HG02610 (cell line): ENCODE measurements around the gene SURF2.

ENCODE experiments used
- ATAC-seq: cut with Tn5 transposase; IDR thresholded peaks from one replicate; pipeline ENCODE4 v1.9.1; 2021; ENCODE audit warnings: mild to moderate bottlenecking, moderate library complexity; ENCODE audit not compliant: unreplicated experiment

SURF2 gene

DNA sequence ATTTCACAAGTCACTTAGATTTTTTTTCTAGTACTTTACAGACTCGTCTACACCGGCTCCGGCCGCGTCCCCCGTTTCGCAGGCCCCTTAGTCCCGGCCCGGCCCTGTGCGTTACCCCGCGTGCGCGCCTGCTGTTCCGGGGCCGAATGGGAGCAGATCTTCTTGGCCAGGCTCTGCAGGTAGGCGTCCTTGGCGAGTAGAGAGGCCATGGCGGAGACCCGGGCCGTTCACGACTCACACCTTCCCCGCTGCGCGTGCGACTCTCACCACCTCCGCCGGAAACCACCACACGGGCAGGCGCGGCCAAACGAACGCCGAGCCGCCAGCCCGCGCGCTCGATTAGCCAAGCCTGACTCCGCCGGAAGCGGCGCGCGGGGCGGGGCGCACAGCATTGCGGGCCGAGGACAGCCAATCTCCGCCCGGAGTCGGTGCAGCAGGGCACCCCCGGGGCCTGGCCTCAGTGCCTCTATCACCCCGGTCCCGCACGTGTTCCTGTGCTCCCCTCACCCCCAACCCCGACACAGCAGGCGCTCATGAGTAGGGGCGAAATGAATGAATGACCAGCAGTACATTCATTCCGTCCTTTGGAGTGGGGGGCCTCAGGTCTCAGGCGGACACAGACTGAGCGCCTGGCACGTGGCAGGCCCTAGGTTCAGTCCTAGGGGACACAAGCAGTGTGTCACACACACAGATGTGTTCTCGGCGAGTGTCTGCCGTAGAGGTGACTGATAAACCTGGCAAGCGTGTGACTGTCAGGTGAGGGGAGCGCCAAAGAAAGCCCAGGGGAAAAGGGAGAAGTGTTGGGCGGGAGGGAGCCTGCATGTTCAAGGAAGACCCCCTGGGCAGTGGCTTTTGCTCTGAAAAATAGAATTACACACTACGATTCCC is 20.2 kb upstream of the SURF2 start, which contains the start of gene SURF6:
SURF6 (minus strand) TSS at position 265 of the 888 bp plus-strand sequence; CDS start at position 209, 56 bp downstream.
- peak; percentile 84 for ATAC-seq

DNA sequence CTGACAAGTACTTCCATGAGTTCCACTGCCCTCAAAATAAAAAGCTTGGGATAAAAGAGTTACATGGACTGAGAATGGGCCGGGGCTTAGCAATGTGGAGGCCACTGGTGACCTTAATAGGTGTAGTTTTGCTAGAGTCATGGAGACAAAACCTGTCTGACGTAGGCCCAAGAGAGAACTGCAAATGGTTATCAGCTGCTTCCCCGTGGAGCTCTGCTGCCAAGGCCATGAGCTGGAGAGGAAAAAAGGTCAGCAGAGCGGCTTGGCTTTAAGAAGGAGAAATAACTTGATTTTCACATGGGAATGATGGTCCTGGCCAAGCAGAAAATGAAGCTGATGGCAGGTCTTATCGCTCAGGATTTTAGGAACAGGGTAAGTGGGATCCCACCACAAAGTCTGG is 16.7 kb upstream of the SURF2 start:
- no peak for ATAC-seq

DNA sequence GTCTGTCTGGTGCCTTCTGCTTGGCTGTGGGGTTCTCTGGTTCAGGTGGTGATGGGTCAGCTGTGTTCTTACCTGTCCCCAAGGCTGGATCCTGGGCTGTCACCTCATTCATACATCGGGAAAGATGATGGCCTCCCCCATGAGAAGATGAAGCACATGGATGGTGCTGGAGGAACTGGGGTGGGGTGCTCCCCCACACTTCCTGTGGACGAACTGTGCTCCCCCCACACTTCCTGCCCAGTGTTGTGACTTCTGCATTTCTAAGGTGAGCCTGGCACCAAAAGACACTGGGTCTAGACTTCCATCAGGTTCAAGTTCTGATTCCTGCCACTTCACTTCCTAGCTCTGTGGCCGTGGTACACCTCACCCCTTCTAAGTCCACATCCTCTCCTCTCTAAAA is 16.1 kb upstream of the SURF2 start:
- no peak for ATAC-seq

DNA sequence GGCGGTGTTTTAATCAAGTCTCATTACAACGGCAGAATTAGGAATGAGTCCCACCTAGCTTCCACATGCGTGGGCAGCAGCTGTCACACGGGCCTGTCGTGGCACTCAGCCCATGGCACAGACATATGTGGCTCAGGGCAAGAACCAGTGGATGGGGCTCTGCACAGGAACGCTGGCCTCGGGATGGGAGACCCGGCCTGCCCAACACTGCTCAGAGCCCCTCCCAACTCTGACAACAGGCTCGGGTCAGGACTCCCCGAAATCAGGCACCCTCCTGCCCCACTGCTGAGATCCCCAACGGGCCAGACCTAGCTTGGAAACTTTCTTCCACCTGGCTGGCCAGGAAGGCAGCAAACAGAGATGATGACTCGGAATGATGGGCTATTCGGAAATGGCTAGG is 15.4 kb upstream of the SURF2 start:
- ATAC-seq, result no peak

DNA sequence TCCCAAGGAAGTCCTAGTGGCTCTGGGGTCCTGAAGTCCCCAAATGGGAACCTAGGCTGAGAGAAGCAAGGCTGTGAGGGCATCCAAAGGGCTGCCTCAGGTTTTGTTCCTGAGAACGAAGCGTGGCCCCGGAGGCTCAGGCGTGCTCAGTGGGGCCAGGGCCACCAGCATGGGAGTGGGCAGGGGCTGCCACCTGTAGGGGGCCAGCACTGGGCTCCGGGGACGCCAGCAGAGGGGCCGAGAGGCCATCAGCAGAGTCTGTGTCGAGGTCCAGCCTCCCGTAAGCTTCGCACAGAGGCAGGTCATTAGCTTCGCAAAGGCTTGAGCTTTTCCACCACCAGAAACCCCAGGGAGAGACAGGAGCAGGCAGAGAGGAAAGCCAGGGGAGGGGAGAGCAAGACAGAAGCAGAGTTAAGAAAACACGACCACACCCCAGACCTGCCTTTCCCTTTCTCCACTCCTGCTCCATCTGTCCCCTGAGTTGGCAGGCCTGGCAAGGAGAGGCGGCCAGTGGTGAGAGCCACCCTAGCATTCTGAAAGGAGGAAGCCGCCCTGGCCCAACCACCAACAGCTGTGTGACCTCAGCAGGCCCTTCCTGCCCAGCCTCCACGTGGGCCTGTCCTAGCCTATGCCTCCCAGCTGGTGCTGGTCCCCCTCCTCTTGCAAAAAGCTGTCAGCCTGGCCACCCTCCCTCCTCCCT is 14.8 kb upstream of the SURF2 start:
- no peak for ATAC-seq

DNA sequence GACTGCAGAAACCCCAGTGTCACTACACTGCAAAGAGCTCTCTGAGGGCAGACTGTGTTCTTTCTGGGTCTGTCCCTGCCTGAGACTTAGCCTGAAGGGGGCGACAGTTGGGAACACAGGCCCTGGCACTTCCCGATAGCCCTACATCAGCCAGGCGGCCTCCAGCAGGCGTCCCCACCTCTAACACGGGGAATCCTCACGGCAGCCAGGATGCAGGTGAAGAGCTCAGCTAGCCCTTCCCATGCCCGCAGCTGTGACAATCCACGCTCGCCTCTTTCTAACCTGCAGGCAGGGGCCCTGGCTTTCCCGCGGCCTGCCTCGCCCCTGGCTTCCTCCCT is 14.3 kb upstream of the SURF2 start:
- ATAC-seq, result no peak

DNA sequence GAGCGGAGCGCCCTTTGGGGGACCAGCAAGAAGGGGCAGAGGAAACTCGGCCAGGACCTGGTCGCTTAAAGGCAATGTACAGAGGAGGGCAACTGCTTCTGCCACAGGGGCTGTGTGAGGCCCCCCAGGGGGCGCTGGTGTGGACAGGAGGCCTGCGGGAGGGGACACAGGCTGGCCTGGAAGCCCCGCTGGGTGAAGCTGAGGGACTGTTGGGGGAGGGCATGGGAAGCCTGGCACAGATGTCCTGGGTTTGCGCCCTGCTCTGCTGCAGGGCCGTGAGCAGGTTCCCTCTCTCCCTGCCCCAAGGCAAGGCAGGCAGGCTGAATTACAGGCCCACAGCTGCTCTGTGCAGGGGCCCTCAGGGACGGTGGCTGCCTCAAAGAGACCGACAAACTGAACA is 13.8 kb upstream of the SURF2 start:
- ATAC-seq, result no peak

DNA sequence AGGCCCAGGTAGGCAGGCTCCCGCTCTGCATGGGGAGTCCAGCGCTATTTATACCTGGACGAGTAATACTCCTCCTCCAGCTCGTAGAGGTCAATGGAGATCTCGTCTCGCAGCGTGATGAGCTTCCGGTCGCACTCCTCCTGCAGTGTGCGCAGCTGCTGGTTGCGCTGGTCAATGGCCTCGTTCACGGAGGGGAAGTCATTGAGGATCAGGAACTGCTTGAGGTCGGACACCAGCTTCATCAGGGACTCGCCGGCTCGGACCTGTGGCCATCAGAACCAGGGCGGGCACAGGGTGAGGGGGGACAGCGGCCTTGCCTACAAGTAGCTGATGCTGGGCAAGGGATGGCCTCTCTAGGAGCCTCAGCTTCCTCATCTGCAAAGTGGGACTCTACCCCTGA is 12.3 kb upstream of the SURF2 start:
- ATAC-seq, result no peak

DNA sequence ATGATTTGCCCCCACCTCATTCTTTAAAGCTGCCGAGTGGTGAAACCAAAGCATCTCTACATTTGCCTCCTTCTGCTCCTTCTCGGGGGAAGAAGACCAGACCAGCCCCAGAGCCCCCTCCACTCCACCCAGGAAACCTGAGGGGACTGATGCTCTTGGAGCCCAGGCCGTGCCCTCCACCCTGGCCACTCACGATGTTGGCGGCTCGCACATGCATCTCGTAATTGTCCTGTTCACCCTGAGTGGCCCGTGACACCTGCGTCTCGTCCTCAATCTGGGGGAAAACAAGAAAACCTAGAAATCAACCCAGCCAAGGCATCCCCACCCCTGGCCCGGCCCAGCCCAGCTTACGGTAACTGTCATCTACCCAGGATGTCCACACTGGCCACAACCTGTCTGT is 11.4 kb upstream of the SURF2 start:
- ATAC-seq, result no peak

DNA sequence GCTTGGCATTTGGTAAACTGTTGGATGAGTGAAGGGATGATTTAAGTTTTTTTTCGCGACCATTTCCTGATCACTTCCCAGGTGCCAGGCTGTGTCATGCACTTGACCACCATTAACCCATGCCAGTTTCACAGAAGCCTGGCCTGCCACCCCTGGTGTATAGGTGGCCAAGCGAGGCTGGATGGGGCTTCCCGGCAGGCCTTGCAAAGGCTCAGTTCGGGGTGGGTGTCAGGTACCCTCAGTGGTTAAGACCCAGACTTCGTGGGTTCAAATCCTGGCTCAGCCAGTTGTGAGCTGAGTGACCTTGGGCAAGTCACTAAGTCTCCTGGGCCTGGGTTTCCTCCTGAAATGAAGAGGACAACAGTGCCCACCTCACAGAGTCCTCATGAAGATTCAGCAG is 10.8 kb upstream of the SURF2 start:
- ATAC-seq, result no peak

DNA sequence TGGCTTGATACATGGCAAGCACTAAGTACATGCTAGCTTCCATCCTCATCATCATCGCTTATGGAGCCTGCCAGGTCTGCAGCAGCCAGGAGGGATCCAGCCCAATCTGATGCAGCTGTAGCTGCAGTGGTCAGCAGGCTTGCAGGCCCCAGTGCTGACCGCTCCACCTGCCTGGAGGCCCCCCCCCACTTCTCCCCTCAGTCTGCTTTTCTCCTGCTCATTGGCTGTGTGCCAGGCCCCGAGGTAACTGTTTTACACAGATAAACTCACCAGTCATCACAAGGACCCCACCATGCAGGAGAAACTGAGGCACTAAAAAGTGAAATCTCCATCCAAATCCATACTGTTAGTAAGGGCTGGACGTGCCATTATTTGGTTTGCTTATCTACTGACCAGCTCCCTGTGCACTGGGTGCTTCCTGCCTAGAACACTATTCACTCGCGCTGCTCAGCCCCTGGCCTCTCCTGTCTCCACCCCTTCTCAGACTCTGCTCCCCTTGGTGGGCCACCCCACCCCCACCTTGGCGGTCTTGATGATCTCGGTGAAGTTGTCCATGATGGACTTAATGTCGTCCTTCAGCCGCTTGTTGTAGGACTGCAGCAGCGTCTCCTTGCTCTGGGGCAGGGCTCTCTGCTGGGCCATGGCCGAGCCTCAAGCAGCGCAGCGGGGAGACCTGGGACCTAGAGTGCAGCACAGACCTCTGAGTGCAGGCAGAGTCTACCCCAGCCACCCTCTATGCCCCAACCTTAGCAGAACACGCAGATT is 10.1 kb upstream of the SURF2 start:
- no peak for ATAC-seq

DNA sequence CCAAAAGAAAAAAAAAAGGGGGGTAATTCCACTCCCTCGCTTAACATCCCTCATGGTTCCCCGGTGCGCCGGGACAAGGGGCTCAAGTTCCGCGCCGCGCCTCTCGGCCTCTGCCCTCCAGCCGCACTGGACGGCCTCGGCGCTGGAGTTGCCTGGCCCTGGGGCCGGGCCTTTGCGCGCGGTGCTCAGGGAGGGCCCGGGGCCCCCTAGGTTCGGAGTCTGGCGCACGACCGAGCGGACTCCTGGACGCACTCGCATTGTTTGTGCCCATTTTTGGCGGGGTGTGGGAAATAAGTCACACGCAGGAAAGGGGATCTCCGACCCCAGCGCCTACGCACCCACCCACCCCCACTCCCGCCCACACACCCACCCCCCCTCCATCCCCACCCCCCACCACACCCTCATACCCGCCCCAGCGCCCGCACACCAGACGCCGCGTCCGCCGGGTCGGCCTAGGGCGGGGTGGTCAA is 8.8 kb upstream of the SURF2 start:
- ATAC-seq, result peak; percentile 23

DNA sequence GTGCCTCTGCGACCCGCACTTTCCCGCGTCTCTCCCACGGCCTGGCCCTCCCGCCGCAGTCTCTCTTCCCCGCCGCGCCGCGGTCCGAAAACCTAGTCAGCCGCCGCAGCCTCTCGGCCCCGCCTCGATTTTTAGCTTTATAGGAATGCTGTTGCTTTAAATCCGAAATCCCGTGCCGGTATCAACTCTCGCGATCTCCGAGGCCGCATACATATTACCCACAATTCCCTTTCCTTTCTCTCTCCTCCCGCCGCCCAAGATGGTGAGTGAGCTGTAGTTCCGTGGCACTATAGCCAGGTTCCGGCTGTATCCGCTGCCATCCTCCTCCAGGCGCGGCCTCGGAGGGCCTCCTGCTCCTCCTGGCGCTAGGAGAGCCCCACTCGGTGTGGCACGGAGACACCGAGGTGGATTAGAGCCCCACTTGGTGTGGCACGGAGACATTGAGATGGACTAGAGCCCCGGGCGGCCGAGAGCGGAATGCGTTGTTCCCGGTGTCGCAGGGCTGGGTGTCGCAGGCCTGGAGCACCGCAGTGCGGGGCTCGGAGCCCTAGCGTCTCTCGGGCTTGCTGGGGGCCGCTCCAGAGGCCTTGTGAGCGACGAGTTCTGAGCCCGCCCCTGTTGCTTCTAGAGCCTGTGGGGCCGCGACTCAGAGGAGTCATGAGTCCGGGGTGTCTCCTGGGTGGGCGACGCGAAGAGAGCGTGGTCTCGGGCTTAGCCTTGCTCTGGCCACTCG is 8.2 kb upstream of the SURF2 start, which contains the start of the genes MED22 and RPL7A:
MED22 (minus strand) TSS at position 147 of the 733 bp plus-strand sequence. CDS start 1,469 bp downstream, outside the sequence.
RPL7A (plus strand) TSS at position 234 of the 733 bp plus-strand sequence; CDS start at position 260, 26 bp downstream.
- peak; percentile 57 for ATAC-seq

DNA sequence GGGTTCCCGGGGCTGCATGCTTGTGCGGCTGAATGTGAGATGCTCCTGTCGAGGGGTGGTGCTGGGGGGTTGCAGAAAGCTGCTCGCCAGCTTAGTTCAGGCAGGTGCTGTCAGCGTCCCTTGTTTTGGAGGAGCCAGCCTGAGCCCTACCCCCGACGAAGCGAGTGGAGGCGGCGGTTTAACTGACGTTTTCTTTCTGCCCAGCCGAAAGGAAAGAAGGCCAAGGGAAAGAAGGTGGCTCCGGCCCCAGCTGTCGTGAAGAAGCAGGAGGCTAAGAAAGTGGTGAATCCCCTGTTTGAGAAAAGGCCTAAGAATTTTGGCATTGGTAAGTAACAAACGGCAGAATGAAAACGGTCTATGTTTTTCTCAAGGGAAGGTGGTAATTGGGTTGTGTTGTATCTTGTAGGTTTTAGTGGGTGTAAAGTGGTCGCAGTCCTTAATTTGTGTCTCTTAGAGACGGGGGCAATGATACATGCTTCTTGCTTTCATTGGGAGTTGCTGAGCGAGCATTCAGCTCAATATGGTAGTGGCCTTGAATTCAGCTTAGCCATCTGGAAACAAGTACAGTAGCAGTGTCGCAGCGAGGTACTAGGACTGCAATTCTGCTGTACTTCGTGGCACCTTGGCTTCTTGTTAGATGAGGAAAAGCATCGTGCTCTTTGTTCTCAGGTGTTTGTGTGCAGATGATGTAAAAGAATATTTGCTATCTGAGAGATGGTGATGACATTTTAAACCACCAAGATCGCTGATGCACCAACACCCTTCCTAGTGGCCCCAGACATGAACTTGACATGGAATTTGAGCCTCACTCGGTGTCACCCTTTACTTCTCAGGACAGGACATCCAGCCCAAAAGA is 7.4 kb upstream of the SURF2 start:
- ATAC-seq, result no peak

DNA sequence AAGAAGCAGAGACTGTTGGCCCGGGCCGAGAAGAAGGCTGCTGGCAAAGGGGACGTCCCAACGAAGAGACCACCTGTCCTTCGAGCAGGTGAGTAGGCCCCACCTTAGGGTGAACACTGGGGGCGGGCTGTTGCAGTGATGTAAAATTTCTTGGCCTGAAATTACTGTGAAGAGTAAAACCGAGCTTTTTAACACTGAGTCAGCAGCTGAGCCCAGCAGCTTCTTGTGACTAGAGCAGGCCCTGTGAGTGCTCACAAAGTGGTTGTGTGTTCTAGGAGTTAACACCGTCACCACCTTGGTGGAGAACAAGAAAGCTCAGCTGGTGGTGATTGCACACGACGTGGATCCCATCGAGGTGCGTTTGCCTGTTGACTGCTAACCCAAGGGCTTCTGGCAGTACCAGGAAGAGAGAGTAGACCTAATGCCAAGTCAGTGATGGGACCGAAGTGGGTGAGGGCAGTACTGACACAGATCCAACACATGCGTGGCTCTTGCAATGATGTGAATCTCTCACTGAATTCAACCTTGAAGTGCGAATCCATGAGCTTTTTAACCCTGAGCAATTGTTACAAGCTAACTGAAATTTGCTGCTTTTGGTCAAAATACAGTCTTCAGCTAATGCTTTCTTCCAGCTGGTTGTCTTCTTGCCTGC is 6.3 kb upstream of the SURF2 start:
- ATAC-seq, result no peak

DNA sequence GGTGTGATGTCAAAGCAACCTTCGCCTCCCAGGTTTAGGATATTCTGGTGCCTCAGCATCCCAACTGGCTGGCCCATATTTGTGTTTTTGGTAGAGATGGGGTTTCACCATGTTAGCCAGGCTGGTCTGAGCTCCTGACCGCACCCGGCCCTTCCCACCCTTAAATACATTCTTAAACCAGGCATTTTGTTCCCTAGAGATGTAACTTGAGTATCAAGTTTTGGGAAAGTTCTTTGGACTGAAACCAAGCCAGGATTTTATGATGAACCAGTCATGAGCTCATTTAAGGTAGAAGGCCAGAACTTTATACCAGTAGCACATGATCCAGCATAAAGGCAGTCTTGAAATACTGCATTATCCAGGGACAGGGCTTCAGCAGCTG is 4.8 kb upstream of the SURF2 start:
- no peak for ATAC-seq

DNA sequence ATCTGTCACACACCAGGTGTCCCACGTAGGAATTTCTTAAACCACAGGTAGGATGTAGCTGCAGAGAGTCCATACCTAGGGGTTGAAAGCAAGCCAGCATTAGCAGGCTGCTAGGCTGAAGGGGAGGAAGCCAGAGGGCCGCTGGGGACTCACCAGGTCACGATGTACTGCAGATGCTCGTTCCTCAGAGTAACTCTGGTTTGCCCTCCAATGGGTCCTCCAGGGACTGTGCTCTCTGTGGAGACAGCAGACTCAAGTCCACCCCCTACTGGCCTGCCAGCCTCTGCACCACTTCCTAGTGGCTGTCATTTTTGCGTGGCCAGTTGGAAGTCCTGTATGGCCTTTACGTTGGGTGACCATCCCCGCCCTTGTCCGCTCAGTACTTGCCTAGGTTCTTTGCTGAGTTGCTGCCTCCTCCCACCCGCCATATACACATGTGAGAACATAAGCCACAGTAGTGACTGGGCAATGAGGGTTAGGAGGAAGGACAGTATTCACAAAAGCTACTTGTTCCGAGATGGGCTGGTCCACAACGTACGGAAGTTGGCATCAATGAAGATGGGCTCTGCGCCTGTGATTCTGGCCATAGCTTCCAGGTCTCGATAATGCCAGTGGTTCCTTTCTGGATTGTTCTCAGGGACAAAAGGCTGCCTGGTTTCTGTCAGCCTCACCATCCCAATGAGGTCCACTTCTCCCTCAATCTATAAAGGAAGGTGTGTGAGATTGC is 4.3 kb upstream of the SURF2 start:
- ATAC-seq, result no peak

DNA sequence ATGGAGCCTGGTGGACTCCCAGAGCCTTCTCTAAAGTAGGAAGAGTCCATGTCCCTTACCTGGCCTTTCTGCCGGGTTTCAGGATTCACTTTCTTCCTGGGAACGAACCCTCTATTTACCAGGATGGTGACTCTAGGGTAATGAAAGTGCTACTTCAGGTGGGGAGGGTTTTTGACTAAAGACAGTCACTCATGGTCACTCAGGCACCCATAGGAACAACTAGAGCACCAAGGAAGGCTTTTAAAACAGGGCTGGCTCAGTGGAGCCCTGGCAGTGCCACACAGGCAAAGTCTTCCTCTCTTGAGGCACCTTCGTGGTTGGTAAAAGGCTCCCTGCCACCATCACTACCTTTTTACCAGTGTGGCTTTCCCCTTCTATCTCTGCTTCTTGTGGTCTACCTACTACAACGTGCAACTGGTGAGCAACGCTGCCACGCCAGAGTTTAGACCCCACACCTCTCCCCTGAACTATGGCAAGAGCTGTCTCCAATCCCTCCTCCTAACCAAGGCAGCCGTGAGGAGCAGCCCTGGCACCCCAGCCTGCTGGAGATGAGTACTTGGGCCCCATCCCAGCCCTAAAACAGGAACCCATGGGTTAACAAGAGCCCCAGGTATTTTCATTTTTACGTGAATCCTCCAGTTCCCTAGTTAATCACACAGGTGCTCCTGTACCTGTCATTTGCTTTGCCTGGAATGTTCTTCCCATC is 3.6 kb upstream of the SURF2 start:
- ATAC-seq, result no peak
